SK-N-SH (cell line): ENCODE measurements around the gene MRGPRG.

Experiments used
- ELF1 ChIP-seq: IDR thresholded peaks from 2 replicates; pipeline ENCODE4 v1.4.0; 2012
- EP300 ChIP-seq, 2 experiments: IDR thresholded peaks; 2 replicates each; pipeline versions ENCODE4 v1.4.0 to v1.6.1; 2012; ENCODE audit warnings: borderline replicate concordance in 1 of 2, low read depth in 1 of 2, low read length in 1 of 2
- EZH2phosphoT487 ChIP-seq: fragments of 200-600 bp; sonication (generic); IDR thresholded peaks from 2 replicates; pipeline ENCODE4 v1.6.1; 2017; ENCODE audit warnings: low read depth, mixed run types, mild to moderate bottlenecking, antibody characterized with exemption, moderate library complexity, borderline replicate concordance
- FOXJ3 ChIP-seq: sonication (generic); formaldehyde crosslinking; IDR thresholded peaks from 2 replicates; pipeline ENCODE4 v1.5.1; 2020; ENCODE audit warnings: mild to moderate bottlenecking, missing genetic modification reagents
- FOXM1 ChIP-seq: IDR thresholded peaks from 2 replicates; pipeline ENCODE4 v1.4.0; 2012; ENCODE audit warnings: low read depth, mild to moderate bottlenecking
- GATA2 ChIP-seq: sonication (generic); formaldehyde crosslinking; IDR thresholded peaks from 2 replicates; pipeline ENCODE4 v1.5.0; 2020; ENCODE audit warnings: mild to moderate bottlenecking, missing genetic modification reagents
- NRF1 ChIP-seq: IDR thresholded peaks from 2 replicates; pipeline ENCODE4 v1.6.1; 2012; ENCODE audit warnings: low read depth, mild to moderate bottlenecking, low read length
- POLR2AphosphoS5 ChIP-seq: IDR thresholded peaks from 2 replicates; pipeline ENCODE4 v1.6.1; 2012; ENCODE audit warnings: low read depth, low read length
- SIN3A ChIP-seq: IDR thresholded peaks from 2 replicates; pipeline ENCODE4 v1.6.1; 2012; ENCODE audit warnings: low read depth, mild to moderate bottlenecking, low read length, moderate library complexity, borderline replicate concordance
- TAF1 ChIP-seq: IDR thresholded peaks from 2 replicates; pipeline ENCODE4 v1.6.1; 2012; ENCODE audit warnings: low read depth, mild to moderate bottlenecking, low read length, moderate library complexity, borderline replicate concordance
- ZBTB33 ChIP-seq: IDR thresholded peaks from 2 replicates; pipeline ENCODE4 v1.4.0; 2012; ENCODE audit warnings: low read depth, borderline replicate concordance
- TF ChIP-seq, protein P1 (sequence below): fragments of 200-600 bp; sonication (generic); IDR thresholded peaks from 2 replicates; pipeline ENCODE4 v1.6.1; 2017; ENCODE audit warnings: antibody characterized with exemption, mild to moderate bottlenecking, moderate library complexity

DNA sequence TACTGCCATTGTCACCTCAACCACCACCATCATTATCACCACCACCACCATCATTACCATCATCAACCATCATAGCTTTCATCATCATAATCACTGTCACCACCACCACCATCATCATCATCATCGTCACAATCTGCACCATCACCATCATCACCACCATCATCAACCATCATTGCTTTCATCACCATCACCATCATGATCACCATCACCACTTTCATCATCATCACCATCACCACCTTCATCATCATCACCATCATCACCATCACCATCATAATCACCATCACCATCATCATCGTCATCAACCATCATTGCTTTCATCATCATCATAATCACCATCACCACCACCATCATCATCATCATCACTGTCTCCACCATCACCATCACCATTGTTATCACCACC is 44.8 kb downstream of the MRGPRG start:
- TF ChIP-seq FOXM1 (no peak), SIN3A (no peak), FOXJ3 (CRISPR knock-in tag) (no peak), POLR2AphosphoS5 (no peak), ZBTB33 (no peak), ELF1 (no peak), EZH2phosphoT487 (no peak), EP300 (IDR thresholded peaks at IDR 0.05; ENCODE audit: borderline replicate concordance in 1 of 2, low read depth in 1 of 2, low read length in 1 of 2) (no peak), TAF1 (no peak), GATA2 (no peak), NRF1 (no peak)
- TF ChIP-seq, protein P1, sequence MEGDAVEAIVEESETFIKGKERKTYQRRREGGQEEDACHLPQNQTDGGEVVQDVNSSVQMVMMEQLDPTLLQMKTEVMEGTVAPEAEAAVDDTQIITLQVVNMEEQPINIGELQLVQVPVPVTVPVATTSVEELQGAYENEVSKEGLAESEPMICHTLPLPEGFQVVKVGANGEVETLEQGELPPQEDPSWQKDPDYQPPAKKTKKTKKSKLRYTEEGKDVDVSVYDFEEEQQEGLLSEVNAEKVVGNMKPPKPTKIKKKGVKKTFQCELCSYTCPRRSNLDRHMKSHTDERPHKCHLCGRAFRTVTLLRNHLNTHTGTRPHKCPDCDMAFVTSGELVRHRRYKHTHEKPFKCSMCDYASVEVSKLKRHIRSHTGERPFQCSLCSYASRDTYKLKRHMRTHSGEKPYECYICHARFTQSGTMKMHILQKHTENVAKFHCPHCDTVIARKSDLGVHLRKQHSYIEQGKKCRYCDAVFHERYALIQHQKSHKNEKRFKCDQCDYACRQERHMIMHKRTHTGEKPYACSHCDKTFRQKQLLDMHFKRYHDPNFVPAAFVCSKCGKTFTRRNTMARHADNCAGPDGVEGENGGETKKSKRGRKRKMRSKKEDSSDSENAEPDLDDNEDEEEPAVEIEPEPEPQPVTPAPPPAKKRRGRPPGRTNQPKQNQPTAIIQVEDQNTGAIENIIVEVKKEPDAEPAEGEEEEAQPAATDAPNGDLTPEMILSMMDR = no peak
